GM23248 (cell line): ENCODE data around the gene SIK3. TPM values are rescaled to one million over a fixed set of nuclear protein-coding genes. Genes with fewer than 3 reads are reported as not detected.

Experiments used
- DNase-seq: peaks from one replicate; pipeline ENCODE4 v3.0.0-alpha.2; 2015
- H2AFZ ChIP-seq: fragments of 200-600 bp; sonication (generic); 2 replicates; pipeline ENCODE4 v1.6.1; 2016; ENCODE audit warnings: antibody characterized with exemption
- H3F3A ChIP-seq: fragments of 200-600 bp; sonication (generic); 2 replicates; pipeline ENCODE4 v1.6.1; 2016; ENCODE audit warnings: mild to moderate bottlenecking, antibody characterized with exemption, mixed run types; ENCODE audit not compliant: insufficient read depth
- H3K27ac ChIP-seq: fragments of 200-600 bp; sonication (generic); 2 replicates; pipeline ENCODE4 v1.5.1; 2016; ENCODE audit warnings: mild to moderate bottlenecking
- H3K27me3 ChIP-seq: fragments of 200-600 bp; sonication (generic); replicated peaks from 2 replicates; pipeline ENCODE4 v1.6.1; 2016; ENCODE audit warnings: mild to moderate bottlenecking; ENCODE audit not compliant: insufficient read depth
- H3K36me3 ChIP-seq: fragments of 200-600 bp; sonication (generic); 2 replicates; pipeline ENCODE4 v1.6.1; 2016; ENCODE audit warnings: low read depth, mild to moderate bottlenecking
- H3K4me1 ChIP-seq: fragments of 200-600 bp; sonication (generic); 2 replicates; pipeline ENCODE4 v1.6.1; 2016; ENCODE audit warnings: mild to moderate bottlenecking; ENCODE audit not compliant: insufficient read depth
- H3K4me2 ChIP-seq: fragments of 200-600 bp; sonication (generic); one replicate; pipeline ENCODE4 v1.6.1; 2016; ENCODE audit warnings: mild to moderate bottlenecking; ENCODE audit not compliant: unreplicated experiment
- H3K4me3 ChIP-seq: fragments of 200-600 bp; sonication (generic); 2 replicates; pipeline ENCODE4 v1.5.1; 2016; ENCODE audit warnings: mild to moderate bottlenecking
- H3K79me2 ChIP-seq: fragments of 200-600 bp; sonication (generic); 2 replicates; pipeline ENCODE4 v1.6.1; 2016; ENCODE audit warnings: mild to moderate bottlenecking; ENCODE audit not compliant: insufficient read depth
- H3K9ac ChIP-seq: fragments of 200-600 bp; sonication (generic); 2 replicates; pipeline ENCODE4 v1.6.1; 2016; ENCODE audit warnings: mild to moderate bottlenecking
- H3K9me2 ChIP-seq: fragments of 200-600 bp; sonication (generic); 2 replicates; pipeline ENCODE4 v1.6.1; 2016; ENCODE audit warnings: mixed run types, mild to moderate bottlenecking, moderate library complexity; ENCODE audit not compliant: insufficient read depth
- H3K9me3 ChIP-seq: fragments of 200-600 bp; sonication (generic); one replicate; pipeline ENCODE4 v1.6.1; 2017; ENCODE audit warnings: low read depth
- H4K20me1 ChIP-seq: fragments of 200-600 bp; sonication (generic); 2 replicates; pipeline ENCODE4 v1.6.0; 2016; ENCODE audit not compliant: insufficient read depth
- EZH2 ChIP-seq: fragments of 200-600 bp; sonication (generic); IDR thresholded peaks from 2 replicates; pipeline ENCODE4 v1.6.1; 2018; ENCODE audit warnings: antibody characterized with exemption, mild to moderate bottlenecking; ENCODE audit not compliant: insufficient read depth, poor library complexity, severe bottlenecking
- EZH2phosphoT487 ChIP-seq: fragments of 200-600 bp; sonication (generic); IDR thresholded peaks from 2 replicates; pipeline ENCODE4 v1.6.1; 2018; ENCODE audit warnings: antibody characterized with exemption, moderate library complexity, mild to moderate bottlenecking, low read depth; ENCODE audit not compliant: insufficient read depth
- WGBS, 2 experiments: methylation state at CpG; one replicate each; pipeline ENCODE4 v1.1.6; 2015 to 2017; ENCODE audit warnings: low lambda C conversion rate in 2 of 2, low coverage in 1 of 2; ENCODE audit errors: missing lambda C conversion rate in 2 of 2; 5-methylcytosine and 5-hydroxymethylcytosine counted together
- in situ Hi-C: fragments of 300-500 bp; cut with MboI; formaldehyde crosslinking; loops from 2 replicates; pipeline ENCODE4 v1.15.0; 2020
- polyA plus RNA-seq: library from polyadenylated mRNA; unstranded; fragments of >200 nt; fragmentation: Nextera tagmentation; extraction: Ambion mirVana; gene quantifications from 2 replicates; pipeline ENCODE4 v1.2.1, GENCODE V29; 2016
- total RNA-seq: library from RNA; depleted of rRNA; stranded (reverse); fragments of >200 nt; shearing (Covaris generic); gene quantifications from 2 replicates; pipeline ENCODE4 v1.2.3, GENCODE V29; 2014

SIK3 gene
- total and polyA plus RNA-seq, 2 experiments from 2014 or later = 4.2 to 15.5 TPM

DNA sequence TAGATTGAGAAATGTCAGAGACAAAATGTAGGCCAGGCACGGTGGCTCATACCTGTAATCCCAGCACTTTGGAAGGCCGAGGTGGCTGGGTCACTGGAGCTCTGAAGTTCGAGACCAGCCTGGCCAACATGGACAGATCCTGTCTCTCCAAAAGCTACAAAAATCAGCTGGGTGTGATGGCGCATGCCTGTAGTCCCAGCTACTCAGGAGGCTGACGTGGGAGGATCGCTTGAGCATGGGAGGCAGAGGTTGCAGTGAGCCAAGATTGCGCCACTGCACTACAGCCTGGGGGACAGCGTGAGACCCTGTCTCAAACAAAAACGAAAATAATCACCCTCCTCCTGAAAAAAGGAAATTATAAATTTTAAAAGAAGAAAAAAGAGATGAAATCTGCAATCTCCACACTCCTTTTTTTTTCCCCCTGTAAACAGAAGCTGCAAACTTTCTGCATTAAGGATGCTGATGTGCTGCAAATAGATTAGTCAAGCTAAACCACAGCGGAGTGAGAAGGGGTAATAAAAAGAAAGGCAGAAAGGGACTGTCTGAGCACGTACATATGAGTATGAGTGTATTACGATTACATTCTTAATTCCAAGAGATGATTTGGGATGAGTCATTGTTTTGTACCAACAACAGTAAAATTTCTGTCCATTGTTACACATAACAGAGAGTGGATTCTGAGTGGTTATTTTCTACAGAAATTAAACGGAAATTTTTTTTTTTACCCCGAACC lies 87.3 kb downstream of the SIK3 start:
- DNase-seq = peak; percentile 96
- Histone ChIP-seq H2AFZ (no peak overlapping the region), H3F3A (peaks cover 27% of the 10 kb centered on the region), H4K20me1 (no peaks in the 10 kb centered on the region), H3K27me3 (no peaks in the 10 kb centered on the region), H3K27ac (peak overlapping the region; percentile 77), H3K9me2 (no peaks in the 10 kb centered on the region), H3K9ac (peak overlapping the region; percentile 44), H3K36me3 (no peaks in the 10 kb centered on the region), H3K9me3 (no peaks in the 10 kb centered on the region), H3K79me2 (peaks cover 54% of the 10 kb centered on the region), H3K4me2 (peak overlapping the region; percentile 40), H3K4me3 (peak overlapping the region; percentile 22; the same call in 1 of the 2 replicates), H3K4me1 (peaks cover 22% of the 10 kb centered on the region)
- WGBS, 2 experiments = 47 to 51% methylated on average over 14 of the region's 14 CpGs
- TF ChIP-seq EZH2phosphoT487 = peak; percentile 95
- no peak for TF ChIP-seq EZH2
- in situ Hi-C loops = no loop called here

DNA sequence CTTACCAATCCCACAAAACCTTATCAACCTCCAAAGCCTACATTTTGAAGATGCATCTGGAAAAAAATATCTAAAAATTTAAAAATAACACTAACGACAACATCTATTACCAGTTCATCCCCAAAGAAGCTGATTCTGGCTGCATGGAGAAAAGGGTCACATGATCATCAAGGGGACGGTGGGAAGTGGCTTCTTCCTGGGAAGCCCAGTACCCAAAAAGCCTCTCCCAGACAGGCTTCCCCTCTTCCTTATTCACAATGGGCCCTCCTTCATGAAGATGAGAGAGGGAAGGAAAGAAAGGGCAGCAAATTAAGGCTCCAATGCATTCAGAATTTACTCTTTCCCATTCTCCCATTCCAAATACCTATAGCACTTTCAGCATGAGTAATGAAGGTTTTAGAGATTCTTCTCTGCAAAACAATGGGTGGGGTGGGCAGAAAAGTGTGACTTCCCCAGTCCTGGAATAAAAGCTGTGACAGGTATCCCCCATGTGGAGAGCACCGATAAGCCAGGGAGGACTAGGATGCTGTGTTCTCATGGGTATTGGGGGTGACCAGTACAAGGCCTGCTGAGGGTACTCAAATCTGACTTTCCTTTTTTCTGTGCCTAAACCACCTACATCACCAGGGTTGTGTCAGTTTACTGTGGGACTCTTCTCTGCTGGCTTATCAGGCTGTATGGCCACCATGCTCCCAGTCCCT lies 88.2 kb downstream of the SIK3 start:
- H3K79me2 ChIP-seq = peaks cover 62% of the 10 kb centered on the region
- 64 to 65% methylated on average over 3 of the region's 3 CpGs for WGBS, 2 experiments
- DNase-seq = no peak
- H3K9ac ChIP-seq = no peak overlapping the region
- H3K4me1 ChIP-seq = peaks cover 22% of the 10 kb centered on the region
- in situ Hi-C loops = no loop called here
- H3K9me2 ChIP-seq = no peaks in the 10 kb centered on the region
- H3K27me3 ChIP-seq = no peaks in the 10 kb centered on the region
- no peaks in the 10 kb centered on the region for H3K9me3 ChIP-seq
- peaks cover 27% of the 10 kb centered on the region for H3F3A ChIP-seq
- H3K4me3 ChIP-seq = no peak overlapping the region
- H2AFZ ChIP-seq = no peak overlapping the region
- peak overlapping the region; percentile 23 for H3K4me2 ChIP-seq
- TF ChIP-seq EZH2 (no peak), EZH2phosphoT487 (no peak)
- H3K36me3 ChIP-seq = no peaks in the 10 kb centered on the region
- H3K27ac ChIP-seq = peak overlapping the region; percentile 77; the same call in 1 of the 2 replicates
- no peaks in the 10 kb centered on the region for H4K20me1 ChIP-seq

DNA sequence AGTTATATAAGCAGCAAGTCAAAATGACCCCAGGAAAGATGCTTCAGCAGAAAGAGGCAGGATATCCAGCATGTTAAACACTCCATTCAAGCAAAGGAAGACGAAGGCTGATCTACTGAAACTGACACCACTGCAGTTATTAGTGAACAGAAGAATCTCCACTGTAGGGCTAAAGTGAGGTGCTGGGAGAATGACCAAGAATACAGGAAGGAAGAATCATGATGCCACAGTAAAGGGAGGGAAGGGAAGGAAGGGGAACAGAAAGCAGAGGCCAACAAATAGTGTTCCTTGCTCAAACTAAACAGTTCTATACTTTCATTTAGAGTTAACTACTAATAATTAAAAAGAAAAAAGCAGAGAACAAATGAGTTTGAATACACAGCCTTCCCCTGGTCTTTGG lies 92.5 kb downstream of the SIK3 start:
- no peak overlapping the region for H2AFZ ChIP-seq
- H3K9me3 ChIP-seq = no peaks in the 10 kb centered on the region
- H3K4me3 ChIP-seq = no peak overlapping the region
- H4K20me1 ChIP-seq = no peaks in the 10 kb centered on the region
- TF ChIP-seq EZH2phosphoT487 = no peak
- TF ChIP-seq EZH2 = no peak
- no peak for DNase-seq
- in situ Hi-C loops = no loop called here
- WGBS, 2 experiments = 95 to 100% methylated on average over 1 of the region's 1 CpG
- H3K79me2 ChIP-seq = peaks cover 79% of the 10 kb centered on the region
- peaks cover 12% of the 10 kb centered on the region for H3K4me1 ChIP-seq
- peaks cover 11% of the 10 kb centered on the region for H3F3A ChIP-seq
- no peak overlapping the region for H3K9ac ChIP-seq
- no peaks in the 10 kb centered on the region for H3K36me3 ChIP-seq
- no peak overlapping the region for H3K4me2 ChIP-seq
- H3K27me3 ChIP-seq = no peaks in the 10 kb centered on the region
- no peak overlapping the region for H3K27ac ChIP-seq
- H3K9me2 ChIP-seq = no peaks in the 10 kb centered on the region

DNA sequence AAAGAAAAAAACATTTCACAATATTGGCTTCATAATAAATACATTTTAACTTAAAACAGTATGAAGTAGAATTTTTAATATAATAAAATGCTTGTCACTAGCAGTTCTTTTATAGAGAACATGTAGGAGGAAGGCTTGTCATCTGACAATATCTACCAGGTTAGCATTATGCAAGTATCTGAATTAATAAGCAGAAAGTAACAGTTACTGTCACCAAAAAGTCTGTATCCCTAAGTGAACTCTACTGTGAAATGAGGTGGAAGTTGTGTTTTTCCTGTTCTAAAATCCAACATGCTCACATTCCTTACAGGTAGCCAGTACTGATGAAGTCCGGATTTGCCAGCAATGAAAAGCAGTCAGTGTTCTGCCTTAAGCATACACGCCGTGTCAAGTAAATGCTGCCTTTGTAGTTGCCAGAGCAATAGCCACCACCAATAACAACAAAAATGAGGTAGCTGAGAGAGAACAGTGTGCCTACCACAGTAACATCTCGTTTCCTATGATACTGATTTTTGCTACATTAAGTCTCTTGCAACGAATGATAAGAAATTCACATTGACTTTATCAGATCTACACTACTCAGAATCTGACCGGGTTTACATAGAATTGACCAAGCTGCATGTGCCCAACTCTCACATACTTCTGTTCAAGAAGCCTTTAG lies 95.5 kb downstream of the SIK3 start:
- Histone ChIP-seq H3K4me2 (no peak overlapping the region), H3K79me2 (peaks cover 80% of the 10 kb centered on the region), H4K20me1 (0 out of 2 replicates have a peak, but pooled peaks cover 3% of the 10 kb centered on the region), H2AFZ (no peak overlapping the region), H3K9ac (no peak overlapping the region), H3K9me3 (no peaks in the 10 kb centered on the region), H3K4me1 (no peaks in the 10 kb centered on the region), H3F3A (no peaks in the 10 kb centered on the region), H3K4me3 (no peak overlapping the region), H3K27me3 (no peaks in the 10 kb centered on the region), H3K36me3 (no peaks in the 10 kb centered on the region), H3K27ac (no peak overlapping the region), H3K9me2 (no peaks in the 10 kb centered on the region)
- WGBS, 2 experiments = 95 to 96% methylated on average over 6 of the region's 6 CpGs
- in situ Hi-C loops = no loop called here
- no peak for DNase-seq
- no peak for TF ChIP-seq EZH2phosphoT487
